ENCODE data around the gene TAS2R40. TPM values are rescaled to one million over a fixed set of nuclear protein-coding genes. Genes with fewer than 3 reads are reported as not detected.

TAS2R40 gene
- polyA plus RNA-seq, 2 of the 4 experiments (the other 2 are of a cell fraction): not detected

- no peak overlapping the region for H3K4me3 ChIP-seq
- POLR2A ChIA-PET: no interaction called here
- WGBS (ENCODE audit: missing lambda C conversion rate): 14% methylated on average over 2 of the region's 2 CpGs
- no peak for ATAC-seq
- FAIRE-seq: peak; percentile 28
- DNase-seq (ENCODE audit: low read depth in 1 of 2, low spot score in 1 of 2): no peak
- TF ChIP-seq ZC3H11A (IDR thresholded peaks at IDR 0.05) (no peak), NR3C1 (IDR thresholded peaks at IDR 0.05) (no peak), EP300 (IDR thresholded peaks at IDR 0.05) (no peak), CHD2 (IDR thresholded peaks at IDR 0.05; ENCODE audit: low read length, partially characterized antibody) (no peak), PHF8 (IDR thresholded peaks at IDR 0.05; ENCODE audit: borderline replicate concordance, low read depth) (no peak), RNF2 (IDR thresholded peaks at IDR 0.05; ENCODE audit: borderline replicate concordance, low read depth) (no peak), KDM1A (IDR thresholded peaks at IDR 0.05; ENCODE audit: low read depth) (no peak), BCL3 (IDR thresholded peaks at IDR 0.05) (no peak), MAZ (IDR thresholded peaks at IDR 0.05; ENCODE audit: borderline replicate concordance, low read depth, low read length) (no peak), USF2 (IDR thresholded peaks at IDR 0.05) (no peak), RFX5 (IDR thresholded peaks at IDR 0.05) (no peak), BHLHE40 (IDR thresholded peaks at IDR 0.05; ENCODE audit: low read depth, low read length) (no peak), E2F6 (IDR thresholded peaks at IDR 0.05; ENCODE audit: borderline replicate concordance, low read depth) (no peak), POLR2A (IDR thresholded peaks at IDR 0.05; ENCODE audit: low read length) (no peak), MYC (IDR thresholded peaks at IDR 0.05; ENCODE audit: borderline replicate concordance, low read length) (no peak)
- no peak overlapping the region for H3K27ac ChIP-seq
- H3K4me2 ChIP-seq: no peak overlapping the region
- CTCF ChIA-PET: no interaction called here
- no peaks in the 10 kb centered on the region; the same call in 2 of the 3 replicates for H3K9me3 ChIP-seq
- H3K4me1 ChIP-seq: no peaks in the 10 kb centered on the region
These were observed 19.7 kb upstream of the TAS2R40 start for GRCh38 chr7:143202161-143202560.

- ATAC-seq (no peak), FAIRE-seq (no peak), DNase-seq (ENCODE audit: low read depth in 1 of 2, low spot score in 1 of 2) (no peak)
- no peaks in the 10 kb centered on the region for H3K4me1 ChIP-seq
- ChIA-PET CTCF (interaction anchor here (4.3 kb wide), 1 partner anchor 11 kb away, joined by 20 read pairs; no protein-coding TSS in a partner anchor), POLR2A (no interaction called here)
- TF ChIP-seq CEBPB (IDR thresholded peaks at IDR 0.05): no peak
- no peak for TF ChIP-seq PHF8 (IDR thresholded peaks at IDR 0.05; ENCODE audit: borderline replicate concordance, low read depth)
- no peak for TF ChIP-seq HMGXB4 (CRISPR knock-in tag; IDR thresholded peaks at IDR 0.05; ENCODE audit: borderline replicate concordance)
- TF ChIP-seq ZNF302 (CRISPR knock-in tag; IDR thresholded peaks at IDR 0.05): no peak
- TF ChIP-seq NPAS2 (CRISPR knock-in tag; IDR thresholded peaks at IDR 0.05; ENCODE audit: borderline replicate concordance): no peak
- no peak for TF ChIP-seq JUN (IDR thresholded peaks at IDR 0.05)
- no peak for TF ChIP-seq MAFK (IDR thresholded peaks at IDR 0.05; ENCODE audit: partially characterized antibody)
- no peak for TF ChIP-seq USF2 (IDR thresholded peaks at IDR 0.05)
- TF ChIP-seq CTCF (IDR thresholded peaks at IDR 0.05): no peak
- TF ChIP-seq KDM5A (IDR thresholded peaks at IDR 0.05): no peak
- H3K4me2 ChIP-seq: no peak overlapping the region
- H3K4me3 ChIP-seq: no peak overlapping the region
- H3K9me3 ChIP-seq: no peaks in the 10 kb centered on the region; the same call in 2 of the 3 replicates
- 43% methylated on average over 3 of the region's 3 CpGs for WGBS (ENCODE audit: missing lambda C conversion rate)
- no peak overlapping the region for H3K27ac ChIP-seq
These were observed 18.5 kb upstream of the TAS2R40 start for GRCh38 chr7:143203386-143203785.

All from A549 (cell line).